ENCODE data around the gene SUN2. TPM values are rescaled to one million over a fixed set of nuclear protein-coding genes. Genes with fewer than 3 reads are reported as not detected.

Gene SUN2
- total RNA-seq, 4 donors from 2014 or later: 118 to 285 (median 175) TPM

GRCh38 chr22:38727530-38728451 is 28.0 kb downstream of the SUN2 start:
- no peaks in the 10 kb centered on the region for H3K27me3 ChIP-seq
- no peaks in the 10 kb centered on the region for H3K36me3 ChIP-seq
- intact Hi-C loops (cut with DNase I; ENCODE audit: low total_unique reads): no loop called here
- TF ChIP-seq CTCF (IDR thresholded peaks at IDR 0.05): no peak
- no peak for TF ChIP-seq POLR2A (IDR thresholded peaks at IDR 0.05)
- no peaks in the 10 kb centered on the region for H3K9me3 ChIP-seq
- H3K4me1 ChIP-seq: no peaks in the 10 kb centered on the region
- H3K27ac ChIP-seq: no peak overlapping the region
- DNase-seq: no peak
- H3K4me3 ChIP-seq: no peak overlapping the region

- DNase-seq: no peak
- no peak for TF ChIP-seq CTCF (IDR thresholded peaks at IDR 0.05)
- TF ChIP-seq POLR2A (IDR thresholded peaks at IDR 0.05): no peak
- no peaks in the 10 kb centered on the region for H3K27me3 ChIP-seq
- H3K36me3 ChIP-seq: no peaks in the 10 kb centered on the region
- H3K4me1 ChIP-seq: no peaks in the 10 kb centered on the region
- no peaks in the 10 kb centered on the region for H3K9me3 ChIP-seq
- H3K4me3 ChIP-seq: no peak overlapping the region
- no peak overlapping the region for H3K27ac ChIP-seq
- intact Hi-C loops (cut with DNase I; ENCODE audit: low total_unique reads): no loop called here
Measured at GRCh38 chr22:38727123-38727522, 28.7 kb downstream of the SUN2 start.

- Histone ChIP-seq H3K9me3 (no peaks in the 10 kb centered on the region), H3K27me3 (no peaks in the 10 kb centered on the region), H3K4me1 (no peaks in the 10 kb centered on the region), H3K27ac (no peak overlapping the region), H3K4me3 (no peak overlapping the region), H3K36me3 (no peaks in the 10 kb centered on the region)
- TF ChIP-seq CTCF (IDR thresholded peaks at IDR 0.05) (no peak), POLR2A (IDR thresholded peaks at IDR 0.05) (no peak)
- no peak for DNase-seq
- intact Hi-C loops (cut with DNase I; ENCODE audit: low total_unique reads): no loop called here
Measured at GRCh38 chr22:38725900-38726655, 29.7 kb downstream of the SUN2 start.

- H3K4me3 ChIP-seq: no peak overlapping the region
- TF ChIP-seq CTCF (IDR thresholded peaks at IDR 0.05) (no peak), POLR2A (IDR thresholded peaks at IDR 0.05) (no peak)
- no peaks in the 10 kb centered on the region for H3K4me1 ChIP-seq
- no peaks in the 10 kb centered on the region for H3K27me3 ChIP-seq
- H3K36me3 ChIP-seq: no peaks in the 10 kb centered on the region
- DNase-seq: no peak
- intact Hi-C loops (cut with DNase I; ENCODE audit: low total_unique reads): no loop called here
- no peak overlapping the region for H3K27ac ChIP-seq
- H3K9me3 ChIP-seq: no peaks in the 10 kb centered on the region
Measured at GRCh38 chr22:38724926-38725571, 30.7 kb downstream of the SUN2 start.

Measured in uterus (tissue), 4 donors.